Neural progenitor cell (in vitro differentiated cells): ENCODE results near the gene A1CF.

Experiments
- CTCF ChIP-seq: fragments of 200-600 bp; sonication (generic); IDR thresholded peaks from 2 replicates; pipeline ENCODE4 v1.5.1; 2017; ENCODE audit warnings: antibody characterized with exemption, mild to moderate bottlenecking
- EZH2 ChIP-seq: fragments of 200-600 bp; sonication (generic); IDR thresholded peaks from 2 replicates; pipeline ENCODE4 v1.6.1; 2017; ENCODE audit warnings: antibody characterized with exemption, mild to moderate bottlenecking, moderate library complexity
- EZH2phosphoT487 ChIP-seq: fragments of 200-600 bp; sonication (generic); IDR thresholded peaks from 2 replicates; pipeline ENCODE4 v1.6.1; 2017; ENCODE audit warnings: antibody characterized with exemption

GRCh38 chr10:50851884-50852671 lies 33.3 kb downstream of the A1CF start:
- no peak for TF ChIP-seq CTCF
- TF ChIP-seq EZH2: no peak
- TF ChIP-seq EZH2phosphoT487: no peak
